GM18526 (cell line): Measurements from ENCODE around the gene GBP4.

Experiments used
- POLR2A ChIP-seq: IDR thresholded peaks from 3 replicates; pipeline ENCODE4 v1.6.1; 2011; ENCODE audit not compliant: insufficient read length; ENCODE audit errors: extremely low read depth

Gene GBP4

DNA sequence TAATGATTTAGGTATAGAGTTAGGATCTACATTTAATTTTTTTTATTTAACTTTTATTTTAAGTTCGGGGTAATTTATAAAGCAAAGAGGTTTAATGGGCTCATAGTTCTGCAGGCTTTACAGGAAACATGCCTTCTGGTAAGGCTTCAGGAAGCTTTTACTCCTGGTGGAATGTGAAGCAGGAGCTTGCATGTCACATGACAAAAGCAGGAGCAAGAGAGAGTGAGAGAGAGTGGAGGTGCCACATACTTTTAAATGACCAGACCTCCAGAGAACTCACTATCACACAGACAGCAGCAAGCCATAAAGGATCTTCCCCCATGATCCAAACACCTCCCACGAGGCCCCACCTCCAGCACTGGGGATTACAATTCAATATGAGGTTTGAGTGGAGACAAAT, 55.3 kb downstream of the GBP4 start:
- TF ChIP-seq POLR2A, result no peak

DNA sequence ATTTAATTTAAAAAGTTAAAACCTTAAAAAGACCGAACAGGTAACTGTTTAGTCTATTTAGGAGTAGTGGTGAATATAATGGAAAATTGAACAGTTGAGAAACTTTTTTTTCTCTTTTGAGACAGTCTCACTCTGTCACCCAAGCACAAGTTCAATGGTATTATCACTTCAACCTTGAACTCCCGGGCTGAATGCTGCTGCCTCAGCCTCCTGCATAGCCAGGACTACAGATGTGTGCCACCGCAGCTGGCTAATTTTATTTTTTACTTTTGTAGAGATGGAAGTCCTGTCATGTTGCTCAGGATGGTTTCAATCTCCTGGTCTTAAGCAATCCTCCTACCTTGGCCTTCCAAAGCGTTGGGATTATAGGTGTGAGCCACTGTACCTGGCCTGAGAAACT, 56.6 kb downstream of the GBP4 start:
- no peak for TF ChIP-seq POLR2A

DNA sequence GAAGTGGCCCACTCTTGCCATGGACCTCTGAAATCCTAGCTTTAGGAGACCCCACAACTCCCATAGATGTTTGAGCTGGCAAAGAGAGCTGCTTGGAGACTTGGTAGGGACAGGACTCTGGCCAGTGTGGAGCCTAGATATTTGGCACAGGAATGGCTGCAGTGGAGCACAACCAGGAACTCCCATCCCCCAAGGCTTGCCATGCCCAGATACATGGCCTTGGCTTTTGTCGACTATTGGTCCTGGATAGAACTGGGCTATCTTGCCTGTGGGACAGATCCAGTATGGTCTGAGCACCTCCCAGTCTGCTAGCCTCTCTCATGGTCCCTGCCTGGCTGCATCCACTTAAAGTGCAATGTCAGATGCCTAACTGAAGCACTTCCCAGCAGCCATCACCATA, 65.0 kb downstream of the GBP4 start:
- TF ChIP-seq POLR2A, result no peak
